TTC549 (cell line): ENCODE data around the gene RENBP.

Source experiments
- FAIRE-seq: peaks from 2 replicates; lab custom pipeline; 2012; peaks lifted over from hg19 to GRCh38; lab: Jason Lieb, UNC

RENBP gene

DNA sequence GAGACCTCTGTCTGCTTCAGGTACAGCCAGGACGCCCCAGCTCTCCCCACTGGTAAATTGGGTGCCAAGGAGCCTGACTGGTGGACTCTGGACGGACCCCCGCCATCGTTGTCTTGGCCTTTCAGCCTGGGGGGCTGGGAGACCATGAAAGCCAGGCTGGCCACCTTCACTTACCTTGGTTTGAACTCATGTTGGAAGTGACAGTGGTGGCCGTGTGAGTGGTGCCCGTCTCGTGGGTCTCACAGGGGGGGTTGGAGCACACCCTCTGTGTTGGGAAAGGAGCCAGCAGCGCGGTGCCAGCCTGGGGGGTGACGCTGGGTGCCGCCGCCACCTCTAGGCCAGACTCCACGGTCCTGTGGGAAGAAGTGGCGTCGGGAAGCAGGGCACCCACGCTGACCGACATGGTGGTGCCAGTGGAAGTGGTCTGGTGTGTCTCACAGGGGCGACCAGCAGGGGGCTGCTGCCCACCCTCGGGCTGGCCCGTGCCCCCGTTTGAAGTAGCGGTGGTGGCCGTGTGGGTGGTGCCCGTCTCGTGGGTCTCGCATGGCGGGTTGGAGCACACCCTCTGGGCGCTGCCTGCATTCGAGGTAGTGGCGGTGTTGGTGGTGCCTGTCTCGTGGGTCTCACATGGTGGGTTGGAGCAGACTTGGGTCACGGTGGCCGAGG, 9.6 kb upstream of the RENBP start:
- FAIRE-seq, result no peak

GRCh38 chrX:153953342-153953830, 8.9 kb upstream of the RENBP start:
- FAIRE-seq, result no peak

DNA sequence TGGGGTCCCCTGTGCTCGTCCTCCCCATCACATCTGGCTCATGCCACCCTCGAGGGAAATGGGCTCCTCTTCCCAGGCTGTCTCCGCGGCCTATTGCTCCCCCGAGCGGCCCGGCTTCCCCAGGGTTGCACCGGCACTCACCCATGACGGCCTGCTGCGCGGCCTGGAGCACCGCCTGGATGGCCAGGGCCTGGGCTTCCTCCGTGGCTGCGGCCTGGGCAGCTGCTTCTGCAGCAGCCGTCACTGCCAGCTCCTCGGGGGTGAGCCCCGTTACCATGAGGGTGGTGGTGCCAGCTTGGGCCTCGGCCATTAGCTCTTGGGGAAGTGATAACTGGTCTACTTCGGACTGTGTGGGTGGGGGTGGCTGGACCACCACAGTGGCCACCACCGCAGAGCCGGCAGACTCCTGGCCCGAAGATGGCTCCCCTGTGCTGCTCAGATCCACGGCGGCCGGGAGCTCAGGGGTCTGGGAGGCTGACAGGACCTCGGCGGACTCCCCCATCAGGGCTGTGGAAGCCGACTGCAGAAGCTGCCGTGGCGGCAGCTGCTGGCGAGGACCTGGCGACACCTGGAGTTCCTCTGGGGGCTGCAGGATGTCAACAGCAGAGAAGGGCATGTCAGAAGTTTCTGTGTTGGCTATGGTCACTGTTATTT, 8.1 kb upstream of the RENBP start:
- FAIRE-seq, result no peak

- no peak for FAIRE-seq
Observed at GRCh38 chrX:153951683-153952372, 7.4 kb upstream of the RENBP start.

DNA sequence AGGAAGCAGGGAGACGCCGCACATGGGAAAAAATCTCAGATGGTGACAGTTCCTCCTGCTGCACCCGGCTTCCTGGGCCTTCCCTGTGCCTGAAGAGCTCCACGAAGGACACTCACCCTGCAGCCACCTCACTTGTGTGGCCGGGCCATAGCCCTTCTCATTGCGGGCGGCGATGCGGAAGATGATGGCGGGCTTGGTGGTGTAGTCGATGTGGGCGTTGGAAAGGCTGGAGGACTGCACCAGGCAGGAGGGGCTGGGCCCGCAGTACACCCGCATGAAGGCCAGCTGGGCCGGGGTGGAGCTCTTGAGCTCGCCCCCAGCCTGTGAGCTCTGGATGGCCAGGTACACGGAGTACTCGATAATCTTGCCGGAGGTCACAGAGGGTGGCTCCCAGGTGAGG, 5.7 kb upstream of the RENBP start:
- FAIRE-seq, result no peak

DNA sequence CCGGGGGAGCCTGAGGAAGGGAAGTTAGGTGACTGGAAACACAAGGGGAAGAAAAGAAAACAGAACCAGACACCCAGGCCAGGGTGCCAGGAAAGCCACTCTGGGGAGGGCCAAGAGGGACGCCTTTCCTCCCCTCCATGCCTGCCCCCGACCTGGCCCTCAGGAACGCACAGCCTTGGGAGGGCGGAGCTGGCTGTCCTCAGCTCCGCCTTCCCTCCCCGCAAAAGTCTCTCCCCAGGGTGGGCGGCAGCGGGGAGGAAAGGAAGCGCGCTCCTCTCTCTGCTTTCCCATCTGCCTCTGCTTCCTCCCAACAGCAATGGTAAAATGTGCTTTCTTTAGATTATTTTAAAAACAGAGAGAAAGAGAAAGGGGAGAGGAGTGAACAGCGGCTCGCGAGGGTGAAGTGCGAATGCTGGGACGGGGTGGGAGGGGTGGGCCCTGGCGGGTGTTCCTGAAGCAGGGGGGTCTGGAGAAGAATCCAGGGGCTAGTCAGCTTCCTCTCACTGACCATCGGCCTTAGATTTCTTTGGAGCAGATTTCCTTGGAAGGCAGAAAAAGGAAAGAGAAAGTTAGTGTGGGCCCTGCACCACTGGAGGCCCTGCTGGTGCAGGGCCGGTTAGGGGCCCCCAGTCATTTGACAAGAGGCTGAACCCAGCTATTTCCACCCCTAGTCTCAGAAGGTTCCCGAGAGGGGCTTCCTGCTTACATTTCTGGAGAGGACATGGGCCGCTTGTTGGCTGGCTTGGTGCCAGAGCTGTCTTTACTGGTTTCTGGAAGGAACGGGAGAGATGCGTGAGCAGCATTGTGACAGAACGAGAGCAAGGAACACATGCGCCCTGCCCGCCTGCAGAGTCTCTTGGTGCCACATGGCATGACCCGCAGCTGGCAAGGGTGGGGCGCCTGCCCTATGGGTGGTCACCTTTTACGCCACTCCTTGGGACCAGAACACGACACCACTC, 4.7 kb upstream of the RENBP start:
- no peak for FAIRE-seq

- FAIRE-seq, result no peak
Observed at GRCh38 chrX:153948002-153948466, 3.6 kb upstream of the RENBP start.

GRCh38 chrX:153947009-153947769, 2.7 kb upstream of the RENBP start:
- FAIRE-seq, result peak; percentile 84

DNA sequence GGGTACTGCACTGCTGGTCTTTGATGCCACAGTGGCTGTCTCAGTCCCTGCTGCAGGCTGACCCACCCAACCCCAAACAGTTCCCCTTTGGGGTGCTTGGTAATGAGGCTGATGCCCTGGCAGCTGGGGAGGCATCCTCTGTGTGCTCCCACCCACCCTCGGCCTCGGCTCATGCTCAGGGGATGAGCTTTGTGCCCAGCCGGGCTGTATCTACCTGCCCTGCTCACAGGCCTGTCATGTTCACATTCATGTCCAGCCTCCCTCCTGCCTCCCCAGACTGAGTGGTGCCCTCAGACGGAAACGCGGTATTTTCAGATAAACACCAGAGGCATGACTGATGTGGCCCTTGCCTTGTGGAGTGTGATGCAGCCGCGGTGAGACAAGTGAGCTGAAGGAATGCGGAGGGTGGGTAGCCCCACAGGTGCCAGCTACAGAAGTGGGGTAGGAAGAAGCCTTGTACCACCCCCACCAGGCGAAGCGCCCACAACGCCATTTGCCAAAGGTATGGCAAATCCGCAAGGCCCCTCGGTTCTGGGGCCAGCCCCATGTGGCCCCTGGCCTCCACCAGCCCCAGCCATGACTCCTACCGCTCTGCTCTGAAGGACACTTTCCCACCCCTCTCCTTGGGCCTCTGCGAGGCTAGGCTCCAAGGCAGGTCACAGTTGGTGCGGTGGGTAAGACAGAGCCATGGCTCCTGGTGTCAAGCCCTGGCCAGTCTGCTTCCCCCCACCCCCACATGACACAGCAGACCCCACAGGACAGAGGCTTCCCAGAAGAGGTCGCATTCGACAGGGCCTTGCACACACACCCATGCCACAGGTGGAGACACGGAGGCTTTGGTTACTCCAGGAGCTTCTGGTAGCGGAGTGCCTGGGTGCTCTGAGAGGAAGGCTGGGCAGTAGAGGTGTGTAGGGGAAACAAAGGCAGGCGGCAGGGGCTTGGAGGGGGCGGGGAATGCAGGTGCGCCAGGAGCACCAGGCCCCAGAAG, 1.8 kb upstream of the RENBP start:
- FAIRE-seq, result no peak

DNA sequence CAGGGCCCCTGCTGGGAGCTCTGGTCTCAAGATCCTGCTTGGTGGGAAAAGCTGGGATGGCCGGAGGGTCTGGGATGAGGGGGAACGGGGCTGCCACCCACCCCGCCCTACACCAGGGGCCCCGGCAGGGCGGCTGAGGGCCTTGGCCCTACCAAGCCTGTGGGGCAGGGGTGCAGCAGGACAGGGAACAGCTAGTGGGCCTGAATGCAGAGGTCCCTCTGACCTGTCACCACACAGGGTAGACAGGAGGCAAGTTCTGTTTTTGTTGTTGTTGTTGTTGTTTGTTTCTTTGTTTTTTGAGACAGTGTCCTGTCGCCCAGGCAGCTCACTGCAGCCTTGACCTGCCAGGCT, 332 bp upstream of the RENBP start:
- FAIRE-seq, result no peak

DNA sequence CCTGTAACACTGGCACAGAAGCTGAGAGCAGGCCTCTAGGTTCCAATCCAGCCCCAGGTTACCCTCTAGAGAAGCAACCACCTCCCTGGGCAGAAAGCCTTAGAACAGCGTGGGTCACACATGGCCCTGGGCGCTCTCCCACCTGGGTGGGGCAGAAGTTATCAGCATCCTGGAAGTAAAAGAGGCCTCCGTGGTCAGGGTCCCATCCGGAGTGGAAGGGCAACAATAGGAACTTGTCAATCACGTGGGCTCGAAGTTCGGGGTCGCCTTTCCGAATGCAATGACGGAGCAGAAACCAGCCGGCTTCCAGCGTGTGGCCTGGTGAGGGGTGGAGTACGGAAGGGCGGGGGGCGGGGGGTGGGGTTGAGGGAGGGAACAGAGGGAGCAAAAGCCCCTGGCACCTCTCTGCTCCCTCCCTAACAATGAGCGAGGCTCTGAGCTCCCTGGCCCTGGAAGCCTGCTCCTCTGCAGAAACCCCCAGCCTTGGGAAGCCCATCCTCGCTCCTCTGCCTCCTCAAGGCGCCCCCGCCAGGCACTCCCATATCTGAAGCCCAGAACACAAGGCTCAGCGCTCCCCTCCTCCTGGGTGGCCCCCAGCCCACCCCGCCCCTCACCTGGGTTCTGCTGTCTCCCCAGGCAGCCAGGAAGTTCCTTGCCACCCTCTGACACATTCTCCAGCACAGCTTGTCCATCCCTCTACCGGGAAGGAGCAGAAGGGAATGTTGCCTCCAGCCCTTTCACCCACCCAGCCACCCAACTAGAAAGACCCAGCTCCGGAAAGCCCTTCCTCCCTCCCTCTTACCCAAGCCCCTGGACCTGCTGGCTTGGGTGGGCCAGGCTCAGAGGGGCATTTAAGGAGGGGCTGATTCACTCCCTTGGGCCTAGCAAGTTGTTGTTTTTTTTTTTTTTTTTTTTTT, 2.8 kb downstream of the RENBP start:
- no peak for FAIRE-seq

GRCh38 chrX:153939573-153939972, 4.9 kb downstream of the RENBP start:
- FAIRE-seq, result no peak

- no peak for FAIRE-seq
Observed at GRCh38 chrX:153938226-153938786, 6.1 kb downstream of the RENBP start.

- no peak for FAIRE-seq
Observed at GRCh38 chrX:153937056-153937455, 7.4 kb downstream of the RENBP start.

GRCh38 chrX:153935326-153935851, 9.1 kb downstream of the RENBP start:
- FAIRE-seq, result no peak

DNA sequence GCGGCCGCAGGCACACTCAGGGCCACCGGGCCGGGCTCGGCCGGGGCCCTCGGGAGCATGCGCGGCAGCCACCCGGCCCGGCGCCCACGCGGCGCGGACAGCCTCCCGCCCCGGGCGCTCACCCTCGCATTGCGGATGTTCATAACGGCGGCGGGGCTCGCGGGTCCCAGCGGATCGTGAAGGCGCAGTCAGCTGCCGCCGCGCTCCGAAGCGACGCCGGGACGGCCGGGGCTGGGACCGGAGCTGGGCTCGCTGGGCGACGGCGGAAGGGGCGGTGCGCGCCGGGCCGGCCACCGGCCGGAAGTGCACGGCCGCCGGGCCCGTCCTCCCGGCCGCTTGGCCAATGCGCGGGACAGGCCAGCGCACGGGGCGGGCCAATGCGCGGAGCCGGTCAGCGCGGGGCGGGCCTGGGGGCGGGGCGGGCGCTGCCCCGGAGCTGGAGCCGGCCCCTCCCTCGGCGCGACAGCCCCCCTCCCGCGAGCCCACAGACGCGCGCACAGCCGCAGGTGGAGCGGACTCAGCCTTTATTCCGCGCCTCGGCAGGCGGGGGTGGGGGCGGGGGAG, 9.6 kb downstream of the RENBP start, which contains the start of gene NAA10:
TSS of gene NAA10 (minus strand) at position 276 of the 564 bp plus-strand sequence. CDS start at position 143, 133 bp downstream.
- FAIRE-seq, result no peak

GRCh38 chrX:153934148-153934761, 10.2 kb downstream of the RENBP start:
- FAIRE-seq, result no peak

- FAIRE-seq, result no peak
Observed at GRCh38 chrX:153933748-153934147, 10.7 kb downstream of the RENBP start.
